IMR-90 (cell line): Measurements from ENCODE around the gene TNFRSF18. TPM values are rescaled to one million over a fixed set of nuclear protein-coding genes. Genes with fewer than 3 reads are reported as not detected.

ENCODE experiments used
- ATAC-seq: fragments of 200-7000 bp; cut with Tn5 transposase; 2 replicates; pipeline ENCODE4 v1.9.1; 2020; ENCODE audit warnings: low read depth, mild to moderate bottlenecking, moderate library complexity
- BruUV-seq: library from RNA; stranded (reverse); fragments of 400-500 nt; replicated peaks from 2 replicates; lab custom pipeline; 2021; lab: Mats Ljungman, UMichigan
- CTCF ChIA-PET: fragments of 300-600 bp; formaldehyde crosslinking; extraction: SDS; loops from one replicate; lab custom pipeline; 2021; ENCODE audit warnings: antibody characterized with exemption; lab: Yijun Ruan, JAX
- POLR2A ChIA-PET: fragments of 300-600 bp; sonication (Branson Sonifier 250); formaldehyde crosslinking; loops from one replicate; lab custom pipeline; 2022; ENCODE audit warnings: antibody characterized with exemption; ENCODE audit not compliant: unreplicated experiment; lab: Charles Lee
- DNase-seq: peaks from one replicate; pipeline ENCODE4 v3.0.0; 2013
- H2AFZ ChIP-seq: replicated peaks from 2 replicates; pipeline ENCODE3; 2013; ENCODE audit warnings: low read length, mild to moderate bottlenecking; ENCODE audit not compliant: poor library complexity
- H2AK5ac ChIP-seq: 2 replicates; pipeline ENCODE4 v1.6.1; 2013; ENCODE audit warnings: low read depth, low read length, inconsistent platforms
- H2AK9ac ChIP-seq: replicated peaks from 2 replicates; pipeline ENCODE3; 2013; ENCODE audit warnings: mild to moderate bottlenecking, low read depth, low read length, moderate library complexity; ENCODE audit not compliant: poor library complexity
- H2BK120ac ChIP-seq: 2 replicates; pipeline ENCODE4 v1.6.1; 2013; ENCODE audit warnings: low read depth, low read length, inconsistent platforms
- H2BK15ac ChIP-seq: 3 replicates; pipeline ENCODE4 v1.6.1; 2013; ENCODE audit warnings: low read depth, low read length, inconsistent platforms
- H2BK20ac ChIP-seq: 2 replicates; pipeline ENCODE4 v1.6.1; 2013; ENCODE audit warnings: low read depth, mild to moderate bottlenecking, inconsistent platforms, low read length, moderate library complexity
- H2BK5ac ChIP-seq: 2 replicates; pipeline ENCODE4 v1.6.1; 2013; ENCODE audit warnings: mild to moderate bottlenecking, low read depth, low read length, inconsistent platforms; ENCODE audit not compliant: poor library complexity, severe bottlenecking
- H3K14ac ChIP-seq: replicated peaks from 2 replicates; pipeline ENCODE4 v1.6.1; 2013; ENCODE audit warnings: low read depth, low read length, inconsistent platforms
- H3K18ac ChIP-seq: 2 replicates; pipeline ENCODE4 v1.6.1; 2013; ENCODE audit warnings: low read depth, low read length, control low read depth
- H3K23ac ChIP-seq: 2 replicates; pipeline ENCODE4 v1.6.1; 2013; ENCODE audit warnings: low read depth, low read length, inconsistent platforms
- H3K27ac ChIP-seq: 2 replicates; pipeline ENCODE4 v1.5.1; 2013; ENCODE audit warnings: mild to moderate bottlenecking, control low read depth, low read length; ENCODE audit not compliant: insufficient read depth
- H3K27me3 ChIP-seq: 2 replicates; pipeline ENCODE4 v1.6.1; 2013; ENCODE audit warnings: low read length; ENCODE audit not compliant: control insufficient read depth, insufficient read depth
- H3K36me3 ChIP-seq: 2 replicates; pipeline ENCODE4 v1.6.1; 2013; ENCODE audit warnings: low read length, mixed read lengths; ENCODE audit not compliant: control insufficient read depth, insufficient read depth
- H3K4ac ChIP-seq: 2 replicates; pipeline ENCODE4 v1.6.1; 2013; ENCODE audit warnings: low read depth, low read length, inconsistent platforms
- H3K4me1 ChIP-seq: 2 replicates; pipeline ENCODE4 v1.6.1; 2013; ENCODE audit warnings: low read length, mixed read lengths; ENCODE audit not compliant: control insufficient read depth, insufficient read depth
- H3K4me2 ChIP-seq: 2 replicates; pipeline ENCODE4 v1.6.1; 2013; ENCODE audit warnings: low read depth, mild to moderate bottlenecking, control low read depth, low read length, moderate library complexity
- H3K4me3 ChIP-seq: 2 replicates; pipeline ENCODE4 v1.5.1; 2013; ENCODE audit warnings: low read depth, mild to moderate bottlenecking, control low read depth, low read length, moderate library complexity; ENCODE audit not compliant: insufficient read depth
- H3K56ac ChIP-seq: 2 replicates; pipeline ENCODE4 v1.6.1; 2013; ENCODE audit warnings: low read length, inconsistent platforms; ENCODE audit not compliant: insufficient read depth; ENCODE audit errors: extremely low read depth
- H3K79me1 ChIP-seq, 2 experiments: 2 replicates each; pipeline ENCODE4 v1.6.1; 2013; ENCODE audit warnings: low read length in 2 of 2, inconsistent platforms in 1 of 2, low read depth in 1 of 2
- H3K9ac ChIP-seq: 2 replicates; pipeline ENCODE4 v1.6.1; 2013; ENCODE audit warnings: low read depth, low read length, control low read depth
- H3K9me1 ChIP-seq: 2 replicates; pipeline ENCODE4 v1.6.1; 2013; ENCODE audit warnings: low read length, inconsistent platforms; ENCODE audit not compliant: insufficient read depth
- H3K9me3 ChIP-seq: 2 replicates; pipeline ENCODE4 v1.6.1; 2013; ENCODE audit warnings: low read length; ENCODE audit not compliant: control insufficient read depth, insufficient read depth
- H4K20me1 ChIP-seq: 2 replicates; pipeline ENCODE4 v1.6.1; 2013; ENCODE audit warnings: low read length, inconsistent platforms; ENCODE audit not compliant: insufficient read depth
- H4K5ac ChIP-seq: 2 replicates; pipeline ENCODE4 v1.6.1; 2013; ENCODE audit warnings: mild to moderate bottlenecking, low read depth, low read length, control low read depth
- H4K8ac ChIP-seq, 2 experiments: 2 replicates each; pipeline ENCODE4 v1.6.1; 2013; ENCODE audit warnings: low read depth in 2 of 2, low read length in 2 of 2, control low read depth in 1 of 2, inconsistent platforms in 1 of 2
- H4K91ac ChIP-seq: 2 replicates; pipeline ENCODE4 v1.6.1; 2013; ENCODE audit warnings: low read depth, low read length, inconsistent platforms; ENCODE audit not compliant: insufficient read depth
- BHLHE40 ChIP-seq: fragments of 150-350 bp; IDR thresholded peaks from 2 replicates; pipeline ENCODE4 v1.6.1; 2016; ENCODE audit warnings: mild to moderate bottlenecking, low read depth, low read length
- CEBPB ChIP-seq: IDR thresholded peaks from 2 replicates; pipeline ENCODE4 v1.6.1; 2012; ENCODE audit warnings: low read depth, low read length, improper control_type of control experiment
- FOS ChIP-seq: fragments of 150-350 bp; IDR thresholded peaks from 2 replicates; pipeline ENCODE4 v1.6.1; 2016; ENCODE audit warnings: low read depth, low read length
- MAFK ChIP-seq: IDR thresholded peaks from 2 replicates; pipeline ENCODE4 v1.6.1; 2012; ENCODE audit warnings: low read depth, low read length, improper control_type of control experiment
- MXI1 ChIP-seq: IDR thresholded peaks from 2 replicates; pipeline ENCODE4 v1.6.1; 2012; ENCODE audit warnings: low read depth, mild to moderate bottlenecking, low read length, moderate library complexity, borderline replicate concordance
- POLR2A ChIP-seq: IDR thresholded peaks from 2 replicates; pipeline ENCODE4 v1.6.1; 2012; ENCODE audit warnings: mild to moderate bottlenecking, low read depth, low read length
- RAD21 ChIP-seq: IDR thresholded peaks from 2 replicates; pipeline ENCODE4 v1.6.1; 2012; ENCODE audit warnings: low read length, improper control_type of control experiment
- RFX5 ChIP-seq: IDR thresholded peaks from 2 replicates; pipeline ENCODE4 v1.8.0; 2012; ENCODE audit warnings: low read depth, mild to moderate bottlenecking, low read length, moderate library complexity
- WGBS, 2 experiments: methylation state at CpG; one replicate each; pipeline versions ENCODE4 v1.1.5 to v1.1.7; 2013; ENCODE audit warnings: missing lambda C conversion rate in 2 of 2; ENCODE audit not compliant: insufficient read length in 1 of 2; ENCODE audit errors: extremely low coverage in 2 of 2; 5-methylcytosine and 5-hydroxymethylcytosine counted together
- dilution Hi-C: fragments of 300-500 bp; cut with HindIII; formaldehyde crosslinking; loops from one replicate; pipeline ENCODE4 v1.14.3; 2018; ENCODE audit warnings: low sequenced_read_pairs; ENCODE audit not compliant: unreplicated experiment
- in situ Hi-C: fragments of 300-500 bp; cut with MboI; formaldehyde crosslinking; loops from 3 replicates; pipeline ENCODE4 v1.14.3; 2019; ENCODE audit warnings: low sequenced_read_pairs, inconsistent platforms, mixed read lengths
- intact Hi-C: fragments of 100-400 bp; cut with micrococcal nuclease; formaldehyde crosslinking; loops from 2 replicates; pipeline ENCODE4 v1.10.0; 2022
- polyA plus RNA-seq, 3 experiments: library from polyadenylated mRNA; depleted of rRNA; stranded (reverse); fragments of >200 nt; gene quantifications; 2 replicates each; pipeline ENCODE4 v1.2.3, GENCODE V29; 2012; ENCODE audit warnings: low replicate concordance in 1 of 3
- total RNA-seq: library from RNA; depleted of rRNA; stranded (reverse); fragments of >200 nt; gene quantifications from 2 replicates; pipeline ENCODE4 v1.2.3, GENCODE V29; 2012
- TF ChIP-seq, protein P1 (sequence below): fragments of 150-350 bp; IDR thresholded peaks from 2 replicates; pipeline ENCODE4 v1.6.1; 2017; ENCODE audit warnings: mild to moderate bottlenecking, antibody characterized with exemption, low read length, low read depth
- TF ChIP-seq, protein P2 (sequence below): fragments of 150-350 bp; IDR thresholded peaks from 2 replicates; pipeline ENCODE4 v1.6.1; 2016; ENCODE audit warnings: low read depth, mild to moderate bottlenecking, low read length, moderate library complexity, borderline replicate concordance

TNFRSF18 gene
- total and polyA plus RNA-seq, 2 of the 4 experiments (the other 2 are of a cell fraction), result 0.18 to 1.0 TPM

DNA sequence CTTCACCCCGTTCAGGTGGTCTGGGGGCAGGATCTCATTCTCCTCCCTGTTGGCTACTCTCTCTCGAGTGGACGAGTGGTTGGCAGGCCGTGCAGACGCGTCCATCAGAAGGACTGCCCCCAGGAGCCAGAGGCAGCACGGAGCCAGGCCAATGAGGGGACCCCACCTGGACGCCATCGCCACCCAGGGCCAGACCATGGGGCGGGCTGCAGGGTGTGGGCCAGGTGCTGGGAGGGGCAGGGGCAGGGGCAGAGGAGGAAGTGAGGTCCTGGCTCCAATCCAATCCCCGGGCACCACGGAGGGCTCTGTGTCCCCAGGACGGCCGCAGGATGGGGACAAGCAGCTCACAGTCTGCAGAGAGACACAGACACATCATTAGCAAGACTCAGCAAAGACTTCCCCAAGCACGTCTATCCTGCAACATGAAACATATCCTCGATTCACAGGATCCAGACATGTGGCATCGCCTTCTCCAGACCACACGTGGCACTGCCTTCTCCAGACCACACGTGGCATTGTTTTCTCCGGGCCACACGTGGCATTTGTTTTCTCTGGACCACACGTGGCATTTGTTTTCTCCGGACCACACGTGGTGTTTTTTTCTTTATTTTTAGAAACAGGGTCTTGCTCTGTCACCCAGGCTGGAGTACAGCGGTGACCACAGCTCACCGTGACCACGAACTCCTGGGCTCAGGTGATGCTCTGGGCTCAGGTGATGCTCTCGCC lies 22.4 kb upstream of the TNFRSF18 start:
- peaks cover 16 to 74% of the 10 kb centered on the region in 2 experiments; a peak in 3 of 4 replicates for H3K79me1 ChIP-seq
- no peak overlapping the region for H2BK5ac ChIP-seq
- no peak overlapping the region for H4K5ac ChIP-seq
- peaks cover 47% of the 10 kb centered on the region for H3K36me3 ChIP-seq
- H3K27ac ChIP-seq, result no peak overlapping the region
- ATAC-seq, result no peak
- H3K9me3 ChIP-seq, result peaks cover 3% of the 10 kb centered on the region
- H3K4ac ChIP-seq, result no peak overlapping the region
- 99% methylated on average over 13 of the region's 28 CpGs; no CpG with 5 or more reads in 1 of the 2 experiments for WGBS, 2 experiments
- no peak overlapping the region for H4K91ac ChIP-seq
- in situ Hi-C loops, result no loop called here
- no peak overlapping the region for H3K18ac ChIP-seq
- H3K56ac ChIP-seq, result no peak overlapping the region
- peaks cover 10% of the 10 kb centered on the region for H3K9me1 ChIP-seq
- peaks cover 13% of the 10 kb centered on the region; the same call in 1 of the 2 replicates for H3K4me1 ChIP-seq
- H2AK9ac ChIP-seq, result no peak overlapping the region
- no peak overlapping the region for H2BK20ac ChIP-seq
- H4K8ac ChIP-seq, result no peak overlapping the region
- CTCF ChIA-PET, result no interaction called here
- DNase-seq, result no peak
- H3K9ac ChIP-seq, result no peak overlapping the region
- H2BK120ac ChIP-seq, result no peak overlapping the region
- TF ChIP-seq CEBPB, result no peak
- TF ChIP-seq MXI1, result no peak
- no peak for TF ChIP-seq BHLHE40
- TF ChIP-seq RFX5, result no peak
- TF ChIP-seq, protein P1, sequence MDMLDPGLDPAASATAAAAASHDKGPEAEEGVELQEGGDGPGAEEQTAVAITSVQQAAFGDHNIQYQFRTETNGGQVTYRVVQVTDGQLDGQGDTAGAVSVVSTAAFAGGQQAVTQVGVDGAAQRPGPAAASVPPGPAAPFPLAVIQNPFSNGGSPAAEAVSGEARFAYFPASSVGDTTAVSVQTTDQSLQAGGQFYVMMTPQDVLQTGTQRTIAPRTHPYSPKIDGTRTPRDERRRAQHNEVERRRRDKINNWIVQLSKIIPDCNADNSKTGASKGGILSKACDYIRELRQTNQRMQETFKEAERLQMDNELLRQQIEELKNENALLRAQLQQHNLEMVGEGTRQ, result no peak
- TF ChIP-seq, protein P2, sequence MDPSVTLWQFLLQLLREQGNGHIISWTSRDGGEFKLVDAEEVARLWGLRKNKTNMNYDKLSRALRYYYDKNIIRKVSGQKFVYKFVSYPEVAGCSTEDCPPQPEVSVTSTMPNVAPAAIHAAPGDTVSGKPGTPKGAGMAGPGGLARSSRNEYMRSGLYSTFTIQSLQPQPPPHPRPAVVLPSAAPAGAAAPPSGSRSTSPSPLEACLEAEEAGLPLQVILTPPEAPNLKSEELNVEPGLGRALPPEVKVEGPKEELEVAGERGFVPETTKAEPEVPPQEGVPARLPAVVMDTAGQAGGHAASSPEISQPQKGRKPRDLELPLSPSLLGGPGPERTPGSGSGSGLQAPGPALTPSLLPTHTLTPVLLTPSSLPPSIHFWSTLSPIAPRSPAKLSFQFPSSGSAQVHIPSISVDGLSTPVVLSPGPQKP, result no peak
- TF ChIP-seq RAD21, result no peak
- no peak for TF ChIP-seq POLR2A
- no peak for TF ChIP-seq FOS
- no peak for TF ChIP-seq MAFK
- no peaks in the 10 kb centered on the region for H3K27me3 ChIP-seq
- H3K4me3 ChIP-seq, result no peak overlapping the region
- no peak overlapping the region for H2BK15ac ChIP-seq
- POLR2A ChIA-PET, result no interaction called here
- no peak overlapping the region for H3K23ac ChIP-seq
- no peak overlapping the region for H3K14ac ChIP-seq
- intact Hi-C loops, result no loop called here
- no peak overlapping the region for H3K4me2 ChIP-seq
- peaks cover 54% of the 10 kb centered on the region for H4K20me1 ChIP-seq
- dilution Hi-C loops, result no loop called here
- H2AFZ ChIP-seq, result no peak overlapping the region
- BruUV-seq, result no TSS peak
- no peak overlapping the region for H2AK5ac ChIP-seq
